SK-N-SH (cell line): Measurements from ENCODE around the gene IQGAP2. TPM values are rescaled to one million over a fixed set of nuclear protein-coding genes. Genes with fewer than 3 reads are reported as not detected.

ENCODE experiments used
- CTCF ChIA-PET: fragments of 300-600, 350-600 bp; formaldehyde crosslinking; extraction: SDS; loops from one replicate; lab custom pipeline; 2021; lab: Yijun Ruan, JAX
- POLR2A ChIA-PET: fragments of 350-600 bp; sonication (Branson Sonifier 250); formaldehyde crosslinking; extraction: SDS; loops from one replicate; lab custom pipeline; 2020; ENCODE audit warnings: antibody characterized with exemption, inconsistent platforms; lab: Yijun Ruan, JAX
- DNase-seq: peaks from one replicate; pipeline ENCODE4 v3.0.0; 2012
- H2AFZ ChIP-seq: fragments of 200-600 bp; sonication (generic); 2 replicates; pipeline ENCODE4 v1.8.1; 2016; ENCODE audit warnings: antibody characterized with exemption, mild to moderate bottlenecking, low read depth
- H3F3A ChIP-seq: fragments of 200-600 bp; sonication (generic); replicated peaks from 2 replicates; pipeline ENCODE3; 2016; ENCODE audit warnings: antibody characterized with exemption, mild to moderate bottlenecking; ENCODE audit not compliant: insufficient read depth
- H3K27ac ChIP-seq, 2 experiments: fragments of 200-500 bp in 1 of 2; fragments of 200-600 bp in 1 of 2; sonication (Bioruptor generic) in 1 of 2; sonication (generic), shearing (Covaris generic) in 1 of 2; 2 replicates each; pipeline versions ENCODE4 v1.5.1 to v1.6.1; 2014 to 2016; ENCODE audit warnings: low read depth in 2 of 2, inconsistent platforms in 1 of 2, low read length in 1 of 2, mild to moderate bottlenecking in 1 of 2, mixed read lengths in 1 of 2
- H3K27me3 ChIP-seq: fragments of 200-600 bp; sonication (generic), shearing (Covaris generic); 2 replicates; pipeline ENCODE4 v1.6.1; 2016; ENCODE audit warnings: mixed run types; ENCODE audit not compliant: insufficient read depth
- H3K36me3 ChIP-seq, 2 experiments: fragments of 200-500 bp in 1 of 2; fragments of 200-600 bp in 1 of 2; sonication (Bioruptor generic) in 1 of 2; sonication (generic) in 1 of 2; replicated peaks in 1 of 2; 2 replicates each; pipeline versions ENCODE3 to v1.5.1; 2014 to 2016; ENCODE audit warnings: low read length in 1 of 2, mild to moderate bottlenecking in 1 of 2; ENCODE audit not compliant: insufficient read depth in 2 of 2, control insufficient read depth in 1 of 2
- H3K4me1 ChIP-seq, 2 experiments: fragments of 200-500 bp in 1 of 2; fragments of 200-600 bp in 1 of 2; sonication (Bioruptor generic) in 1 of 2; sonication (generic), shearing (Covaris generic) in 1 of 2; 2 replicates each; pipeline versions ENCODE4 v1.5.1 to v1.6.1; 2014 to 2016; ENCODE audit warnings: low read depth in 1 of 2, low read length in 1 of 2, mixed run types in 1 of 2; ENCODE audit not compliant: insufficient read depth in 2 of 2, control insufficient read depth in 1 of 2
- H3K4me2 ChIP-seq: fragments of 200-600 bp; sonication (generic), shearing (Covaris generic); 2 replicates; pipeline ENCODE4 v1.6.1; 2017; ENCODE audit warnings: mixed run types
- H3K4me3 ChIP-seq, 2 experiments: fragments of 200-500 bp in 1 of 2; fragments of 200-600 bp in 1 of 2; sonication (Bioruptor generic) in 1 of 2; sonication (generic), shearing (Covaris generic) in 1 of 2; 2 replicates each; pipeline versions ENCODE4 v1.5.1 to v1.8.1; 2014 to 2016; ENCODE audit warnings: low read depth in 2 of 2, inconsistent platforms in 1 of 2, low read length in 1 of 2, mild to moderate bottlenecking in 1 of 2, mixed read lengths in 1 of 2, moderate library complexity in 1 of 2
- H3K79me2 ChIP-seq: fragments of 200-600 bp; sonication (generic); 2 replicates; pipeline ENCODE4 v1.8.1; 2017; ENCODE audit warnings: mild to moderate bottlenecking; ENCODE audit not compliant: insufficient read depth
- H3K9ac ChIP-seq: fragments of 200-600 bp; sonication (generic); 2 replicates; pipeline ENCODE4 v1.6.1; 2017; ENCODE audit warnings: mixed run types
- H3K9me2 ChIP-seq: fragments of 200-600 bp; sonication (generic); 2 replicates; pipeline ENCODE4 v1.6.1; 2017; ENCODE audit warnings: mixed run types
- H3K9me3 ChIP-seq: fragments of 200-600 bp; sonication (generic); 2 replicates; pipeline ENCODE4 v1.6.1; 2017; ENCODE audit warnings: mixed run types, mild to moderate bottlenecking, moderate library complexity
- H4K20me1 ChIP-seq: fragments of 200-600 bp; sonication (generic); 2 replicates; pipeline ENCODE4 v1.6.1; 2017; ENCODE audit warnings: mild to moderate bottlenecking, mixed run types; ENCODE audit not compliant: insufficient read depth
- CHD2 ChIP-seq: fragments of 150-350 bp; IDR thresholded peaks from 2 replicates; pipeline ENCODE4 v1.6.1; 2018; ENCODE audit warnings: low read length; ENCODE audit not compliant: partially characterized antibody
- ELF1 ChIP-seq: IDR thresholded peaks from 2 replicates; pipeline ENCODE4 v1.4.0; 2012
- EP300 ChIP-seq, 2 experiments: IDR thresholded peaks; 2 replicates each; pipeline versions ENCODE4 v1.4.0 to v1.6.1; 2012; ENCODE audit warnings: borderline replicate concordance in 1 of 2, low read depth in 1 of 2, low read length in 1 of 2
- FOXJ3 ChIP-seq: sonication (generic); formaldehyde crosslinking; IDR thresholded peaks from 2 replicates; pipeline ENCODE4 v1.5.1; 2020; ENCODE audit warnings: mild to moderate bottlenecking, missing genetic modification reagents
- FOXM1 ChIP-seq: IDR thresholded peaks from 2 replicates; pipeline ENCODE4 v1.4.0; 2012; ENCODE audit warnings: low read depth, mild to moderate bottlenecking
- GABPA ChIP-seq: IDR thresholded peaks from 2 replicates; pipeline ENCODE4 v1.4.0; 2012; ENCODE audit warnings: low read depth, mild to moderate bottlenecking
- GATA2 ChIP-seq: sonication (generic); formaldehyde crosslinking; IDR thresholded peaks from 2 replicates; pipeline ENCODE4 v1.5.0; 2020; ENCODE audit warnings: mild to moderate bottlenecking, missing genetic modification reagents
- IRF3 ChIP-seq: fragments of 150-350 bp; IDR thresholded peaks from 2 replicates; pipeline ENCODE4 v1.6.1; 2016; ENCODE audit warnings: mild to moderate bottlenecking, low read depth, low read length
- JUND ChIP-seq: IDR thresholded peaks from 2 replicates; pipeline ENCODE4 v1.4.0; 2012
- NRF1 ChIP-seq: IDR thresholded peaks from 2 replicates; pipeline ENCODE4 v1.6.1; 2012; ENCODE audit warnings: low read depth, mild to moderate bottlenecking, low read length
- PBX3 ChIP-seq: IDR thresholded peaks from 2 replicates; pipeline ENCODE4; 2012
- SIN3A ChIP-seq: IDR thresholded peaks from 2 replicates; pipeline ENCODE4 v1.6.1; 2012; ENCODE audit warnings: low read depth, mild to moderate bottlenecking, low read length, moderate library complexity, borderline replicate concordance
- SMC3 ChIP-seq: IDR thresholded peaks from 2 replicates; pipeline ENCODE4 v1.6.1; 2012; ENCODE audit warnings: low read depth, low read length, improper control_type of control experiment
- TAF1 ChIP-seq: IDR thresholded peaks from 2 replicates; pipeline ENCODE4 v1.6.1; 2012; ENCODE audit warnings: low read depth, mild to moderate bottlenecking, low read length, moderate library complexity, borderline replicate concordance
- USF1 ChIP-seq: IDR thresholded peaks from 2 replicates; pipeline ENCODE4 v1.4.0; 2012; ENCODE audit warnings: low read depth, borderline replicate concordance
- USF2 ChIP-seq: fragments of 150-350 bp; IDR thresholded peaks from 2 replicates; pipeline ENCODE4 v1.6.1; 2017; ENCODE audit warnings: antibody characterized with exemption, low read length, low read depth, borderline replicate concordance
- WGBS: methylation state at CpG from one replicate; pipeline ENCODE4 v1.1.6; 2017; ENCODE audit warnings: low lambda C conversion rate; 5-methylcytosine and 5-hydroxymethylcytosine counted together
- polyA plus RNA-seq, 3 experiments: library from polyadenylated mRNA; depleted of rRNA; stranded (reverse); fragments of >200 nt; gene quantifications; 2 replicates each; pipeline ENCODE4 v1.2.3, GENCODE V29; 2012

Gene IQGAP2
- polyA plus RNA-seq, 1 of the 3 experiments (the other 2 are of a cell fraction) = 2.1 TPM

GRCh38 chr5:76634661-76635060 lies 231.6 kb downstream of the IQGAP2 start:
- ChIA-PET CTCF (interaction anchor here (1.5 to 4.3 kb wide), 2 partner anchors 34 to 140 kb away, joined by 4 to 23 read pairs; no protein-coding TSS in a partner anchor), POLR2A (no interaction called here)
- Histone ChIP-seq H3K9me3 (no peaks in the 10 kb centered on the region), H3F3A (no peaks in the 10 kb centered on the region), H3K27ac (no peak overlapping the region), H3K27me3 (no peaks in the 10 kb centered on the region), H2AFZ (no peak overlapping the region), H3K4me2 (no peak overlapping the region), H3K9ac (no peak overlapping the region), H3K4me1 (peaks cover 0 to 5% of the 10 kb centered on the region in 2 experiments; a peak in 1 of 4 replicates), H3K36me3 (no peaks in the 10 kb centered on the region), H3K79me2 (no peaks in the 10 kb centered on the region), H4K20me1 (no peaks in the 10 kb centered on the region), H3K4me3 (no peak overlapping the region), H3K9me2 (no peaks in the 10 kb centered on the region)
- no peak for DNase-seq
- TF ChIP-seq USF1 (no peak), CHD2 (no peak), USF2 (no peak), PBX3 (no peak), NRF1 (no peak), EP300 (IDR thresholded peaks at IDR 0.05; ENCODE audit: borderline replicate concordance in 1 of 2, low read depth in 1 of 2, low read length in 1 of 2) (no peak), IRF3 (no peak), SIN3A (no peak), GABPA (no peak), ELF1 (no peak), JUND (no peak), FOXM1 (no peak), GATA2 (CRISPR knock-in tag) (no peak), TAF1 (no peak), SMC3 (no peak), FOXJ3 (CRISPR knock-in tag) (no peak)
- 49% methylated on average over 4 of the region's 4 CpGs for WGBS
